Endothelial cell (in vitro differentiated cells): ENCODE measurements around the gene ZMIZ1. TPM values are rescaled to one million over a fixed set of nuclear protein-coding genes. Genes with fewer than 3 reads are reported as not detected.

Experiments used
- DNase-seq: peaks from one replicate; pipeline ENCODE4 v3.0.0; 2021; ENCODE audit warnings: low spot score
- H3K27ac Mint-ChIP-seq: one replicate; pipeline ENCODE4 v1.8.0; 2021; ENCODE audit warnings: mixed read lengths, inconsistent platforms; ENCODE audit not compliant: unreplicated experiment
- H3K27me3 Mint-ChIP-seq: one replicate; pipeline ENCODE4 v1.8.0; 2021; ENCODE audit warnings: mild to moderate bottlenecking, moderate library complexity, mixed read lengths, inconsistent platforms; ENCODE audit not compliant: unreplicated experiment
- H3K36me3 Mint-ChIP-seq: one replicate; pipeline ENCODE4 v1.8.0; 2021; ENCODE audit warnings: mild to moderate bottlenecking, low read depth, mixed read lengths, inconsistent platforms; ENCODE audit not compliant: unreplicated experiment
- H3K4me1 Mint-ChIP-seq: one replicate; pipeline ENCODE4 v1.8.0; 2021; ENCODE audit warnings: mild to moderate bottlenecking, mixed read lengths, inconsistent platforms; ENCODE audit not compliant: unreplicated experiment
- H3K4me3 Mint-ChIP-seq: one replicate; pipeline ENCODE4 v1.8.0; 2021; ENCODE audit warnings: mild to moderate bottlenecking, mixed read lengths, inconsistent platforms; ENCODE audit not compliant: unreplicated experiment
- H3K9me3 Mint-ChIP-seq: one replicate; pipeline ENCODE4 v1.8.0; 2021; ENCODE audit warnings: mixed read lengths, inconsistent platforms; ENCODE audit not compliant: unreplicated experiment
- CTCF ChIP-seq: fragments of 200-600 bp; sonication (generic); IDR thresholded peaks from one replicate; pipeline ENCODE4 v1.5.0; 2021; ENCODE audit warnings: antibody characterized with exemption; ENCODE audit not compliant: unreplicated experiment
- total RNA-seq: library from RNA; stranded (reverse); fragmentation: NEBNext Ultra II Directional; extraction: Animal tissue kit (Norgen Biotek cat#: 25700); gene quantifications from one replicate; pipeline ENCODE4 v1.2.1, GENCODE V29; 2021; ENCODE audit not compliant: unreplicated experiment

Gene ZMIZ1
- total RNA-seq, 1 donor from 2014 or later = 102 TPM

DNA sequence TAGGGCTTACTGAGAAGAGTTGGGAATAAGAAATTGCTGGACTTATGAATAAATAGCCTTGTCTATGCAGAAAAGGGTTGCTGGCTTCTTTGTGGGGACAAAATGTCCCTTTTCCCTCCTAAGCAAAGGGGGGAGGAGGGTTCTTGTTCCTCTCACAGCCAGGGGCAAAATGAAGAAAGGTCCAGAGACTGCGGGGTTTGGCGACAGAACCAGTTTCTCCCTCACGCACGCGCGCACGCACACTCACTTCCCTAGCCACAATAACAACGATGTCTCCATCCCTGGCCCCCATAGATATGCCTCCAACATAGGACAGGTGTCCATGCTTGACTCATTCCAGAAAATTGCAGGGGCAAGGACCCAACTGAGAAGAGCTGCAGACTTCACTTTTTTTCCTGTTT is 3.3 kb downstream of the ZMIZ1 start:
- Mint-ChIP-seq H3K4me3 (peak overlapping the region; percentile 89), H3K27me3 (peaks cover 6% of the 10 kb centered on the region), H3K4me1 (peaks cover 42% of the 10 kb centered on the region), H3K27ac (no peak overlapping the region), H3K36me3 (peaks cover 3% of the 10 kb centered on the region), H3K9me3 (no peaks in the 10 kb centered on the region)
- DNase-seq = no peak
- TF ChIP-seq CTCF = no peak

GRCh38 chr10:79072994-79073645 is 4.4 kb downstream of the ZMIZ1 start:
- TF ChIP-seq CTCF = no peak
- Mint-ChIP-seq H3K4me1 (peaks cover 39% of the 10 kb centered on the region), H3K9me3 (no peaks in the 10 kb centered on the region), H3K4me3 (peak overlapping the region; percentile 42), H3K36me3 (no peaks in the 10 kb centered on the region), H3K27ac (peak overlapping the region; percentile 24), H3K27me3 (peaks cover 4% of the 10 kb centered on the region)
- no peak for DNase-seq

GRCh38 chr10:79073784-79074432 is 5.1 kb downstream of the ZMIZ1 start:
- peaks cover 39% of the 10 kb centered on the region for H3K4me1 Mint-ChIP-seq
- no peaks in the 10 kb centered on the region for H3K9me3 Mint-ChIP-seq
- peaks cover 4% of the 10 kb centered on the region for H3K27me3 Mint-ChIP-seq
- H3K27ac Mint-ChIP-seq = no peak overlapping the region
- DNase-seq = no peak
- H3K36me3 Mint-ChIP-seq = no peaks in the 10 kb centered on the region
- no peak overlapping the region for H3K4me3 Mint-ChIP-seq
- no peak for TF ChIP-seq CTCF

DNA sequence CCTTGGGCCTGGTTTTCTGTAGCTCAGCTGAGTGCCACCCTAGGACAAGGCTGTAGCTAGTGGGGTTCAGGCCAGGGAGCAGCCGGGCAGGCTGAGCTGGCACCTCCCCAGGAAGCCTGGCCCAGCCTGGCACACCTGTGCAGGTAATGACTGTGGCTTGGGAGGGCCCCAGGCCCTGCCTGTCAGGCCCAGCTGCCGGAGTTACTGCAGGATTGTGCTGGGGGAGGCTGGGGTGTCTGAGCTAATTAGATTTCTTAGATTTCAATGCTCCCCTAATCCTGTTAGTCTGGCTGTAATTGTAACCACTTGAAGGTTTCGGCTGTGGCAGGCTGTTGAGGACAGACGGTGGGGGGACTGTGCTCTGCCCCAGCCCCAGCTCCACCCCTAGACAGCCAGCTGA is 6.0 kb downstream of the ZMIZ1 start:
- peaks cover 39% of the 10 kb centered on the region for H3K4me1 Mint-ChIP-seq
- H3K27ac Mint-ChIP-seq = no peak overlapping the region
- no peak overlapping the region for H3K4me3 Mint-ChIP-seq
- TF ChIP-seq CTCF = no peak
- DNase-seq = no peak
- H3K9me3 Mint-ChIP-seq = no peaks in the 10 kb centered on the region
- no peaks in the 10 kb centered on the region for H3K36me3 Mint-ChIP-seq
- peaks cover under 1% of the 10 kb centered on the region for H3K27me3 Mint-ChIP-seq

DNA sequence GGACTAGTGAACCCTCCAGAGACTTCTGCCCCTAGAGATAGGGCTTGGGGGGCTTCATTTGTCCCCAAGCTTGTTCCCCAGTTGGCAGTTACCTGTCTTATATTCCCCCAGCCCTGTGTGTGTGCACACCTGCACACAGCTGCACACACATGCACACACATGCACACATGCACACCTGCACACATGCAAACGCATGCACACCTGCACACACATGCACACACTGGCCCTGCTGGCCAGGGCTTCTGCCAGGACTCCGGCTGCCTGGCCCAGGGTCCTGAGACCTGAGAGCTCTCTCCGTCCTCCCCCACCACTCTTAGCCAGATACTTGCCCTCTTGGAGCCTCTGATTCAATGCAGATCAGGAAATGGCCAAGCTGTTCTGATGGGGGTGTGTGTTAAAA is 6.7 kb downstream of the ZMIZ1 start:
- Mint-ChIP-seq H3K4me3 (no peak overlapping the region), H3K9me3 (no peaks in the 10 kb centered on the region), H3K4me1 (peaks cover 39% of the 10 kb centered on the region), H3K36me3 (no peaks in the 10 kb centered on the region), H3K27ac (no peak overlapping the region), H3K27me3 (no peaks in the 10 kb centered on the region)
- no peak for DNase-seq
- TF ChIP-seq CTCF = no peak
